GM12874 (cell line): ENCODE measurements around the gene CHRNA5.

ENCODE experiments used
- CTCF ChIP-seq: IDR thresholded peaks from 2 replicates; pipeline ENCODE4 v1.5.1; 2011; ENCODE audit warnings: low read depth, mild to moderate bottlenecking, control low read depth, low read length, moderate library complexity; ENCODE audit not compliant: insufficient read depth

CHRNA5 gene

DNA sequence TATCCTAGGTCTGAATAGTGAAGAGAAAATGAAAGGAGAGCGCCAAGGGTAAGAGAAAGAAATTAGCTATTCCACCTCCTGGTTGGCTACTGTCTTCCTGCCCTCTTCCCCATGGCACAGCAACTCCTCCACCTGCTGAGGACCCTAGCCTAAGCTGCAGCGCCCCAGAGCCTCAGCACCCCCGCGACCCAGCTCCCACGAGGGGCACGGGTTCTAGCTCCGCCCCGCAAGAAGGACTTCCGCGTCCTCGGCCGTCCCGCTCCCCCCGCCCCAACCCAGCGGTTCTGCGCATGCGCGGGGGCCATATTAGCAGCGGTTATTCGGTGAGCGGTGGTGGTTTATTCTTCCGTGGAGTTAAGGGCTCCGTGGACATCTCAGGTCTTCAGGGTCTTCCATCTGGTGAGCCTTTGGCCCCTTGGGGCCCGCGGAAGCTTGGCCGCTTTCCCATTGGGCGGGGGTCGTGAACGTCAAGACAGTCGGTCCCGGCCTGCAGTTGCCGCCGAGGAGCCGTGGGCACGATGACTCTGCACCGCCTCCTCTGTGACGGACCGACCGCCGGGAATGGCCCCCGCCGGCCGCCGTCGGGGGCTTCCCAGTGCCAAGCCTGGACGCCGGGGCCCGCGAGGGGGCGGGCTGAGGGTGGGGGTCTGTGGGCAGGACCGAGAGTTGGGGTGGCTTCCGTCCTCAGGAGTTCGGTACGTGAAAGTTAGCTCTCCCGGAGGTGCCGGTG, 25.0 kb upstream of the CHRNA5 start, which contains the start of gene PSMA4:
TSS of gene PSMA4 (plus strand) at position 304 of the 730 bp plus-strand sequence. CDS start 1,484 bp downstream, outside the sequence.
- peak; percentile 17; the same call in 1 of the 2 replicates for TF ChIP-seq CTCF

DNA sequence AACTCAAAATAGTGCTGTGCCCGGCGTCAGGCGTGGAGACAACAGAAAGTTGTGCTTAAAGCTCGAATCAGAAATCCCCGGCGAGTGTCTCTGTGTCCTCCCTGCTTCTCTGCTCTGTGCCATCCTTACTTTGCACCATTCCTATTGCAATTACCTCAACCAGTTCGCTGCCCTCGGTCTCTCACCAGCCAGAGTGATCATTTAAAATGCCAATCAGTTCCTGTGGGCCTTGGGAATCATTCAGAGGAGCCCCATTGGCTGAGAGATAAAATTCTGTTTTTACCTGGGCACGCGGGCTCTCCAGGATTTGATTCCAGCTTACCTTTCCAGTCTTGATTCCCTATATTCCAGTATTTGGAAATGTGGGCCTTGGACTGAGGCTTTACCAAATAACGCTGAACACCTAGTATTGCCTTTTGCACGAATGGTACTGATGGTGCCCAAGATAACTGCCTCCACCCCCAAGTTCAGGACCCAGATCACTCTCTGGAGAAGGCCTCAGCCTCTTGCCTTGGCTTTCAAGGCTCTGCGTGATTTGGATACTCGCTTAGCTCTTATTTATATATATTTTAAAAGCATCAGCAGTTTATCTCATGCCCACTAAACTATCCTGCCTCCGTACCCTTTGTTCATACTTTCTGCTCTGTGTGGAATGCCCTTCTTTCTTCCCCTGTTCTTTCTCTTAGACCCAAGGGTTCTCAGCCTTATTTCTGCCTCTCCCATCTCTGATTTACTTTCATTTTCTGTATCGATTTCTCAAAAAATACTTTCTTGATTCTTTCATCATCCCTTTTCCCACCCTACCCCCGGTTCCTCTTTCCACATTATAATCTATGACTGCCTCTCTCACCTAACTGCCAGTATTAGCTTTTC, 24.2 kb upstream of the CHRNA5 start:
- no peak for TF ChIP-seq CTCF

DNA sequence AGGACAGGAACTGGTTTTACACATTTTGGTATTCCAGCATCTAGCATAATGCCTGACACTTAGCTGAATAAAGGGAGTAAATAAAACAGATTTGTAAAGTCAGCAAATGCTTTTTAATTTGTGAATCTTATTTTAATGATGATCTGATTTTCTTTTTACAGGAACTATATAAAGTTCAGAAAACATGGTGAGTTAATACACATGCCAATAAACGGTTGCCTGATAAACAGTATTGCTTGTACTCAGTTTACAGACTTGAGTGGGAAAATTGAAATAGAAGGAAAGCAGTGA, 23.6 kb upstream of the CHRNA5 start:
- no peak for TF ChIP-seq CTCF

DNA sequence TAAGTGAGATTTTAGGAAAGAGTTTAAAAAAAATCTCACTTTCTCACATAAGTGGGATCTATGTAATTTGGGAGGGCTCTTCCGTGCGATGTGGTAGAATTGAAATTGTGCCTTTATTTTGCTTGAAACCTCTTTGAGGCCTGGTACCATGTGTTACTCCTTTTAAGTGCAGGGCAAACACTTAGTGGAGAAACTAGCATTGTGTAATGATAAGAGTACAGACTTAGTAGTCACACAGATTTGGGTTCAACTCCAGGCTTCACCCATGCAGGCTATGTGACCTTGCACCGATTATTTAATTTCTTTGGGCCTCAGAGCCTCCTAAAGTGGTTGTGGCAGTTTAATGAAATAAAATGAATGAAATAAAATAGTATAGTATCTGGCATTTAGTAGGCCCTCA, 22.7 kb upstream of the CHRNA5 start:
- no peak for TF ChIP-seq CTCF

- no peak for TF ChIP-seq CTCF
Observed at GRCh38 chr15:78550194-78550593, 15.1 kb upstream of the CHRNA5 start.

- TF ChIP-seq CTCF, result no peak
Observed at GRCh38 chr15:78550815-78551214, 14.5 kb upstream of the CHRNA5 start.

GRCh38 chr15:78551902-78552301, 13.4 kb upstream of the CHRNA5 start:
- no peak for TF ChIP-seq CTCF
